PC-3 (cell line): ENCODE data around the gene RGS12.

ENCODE experiments used
- EZH2 ChIP-seq: fragments of 300-600 bp; sonication (generic); IDR thresholded peaks from one replicate; pipeline ENCODE4 v1.6.1; 2017; ENCODE audit warnings: antibody characterized with exemption, mild to moderate bottlenecking, low read length; ENCODE audit not compliant: unreplicated experiment
- EZH2phosphoT487 ChIP-seq: fragments of 300-600 bp; sonication (generic); IDR thresholded peaks from 2 replicates; pipeline ENCODE4 v1.6.1; 2018; ENCODE audit warnings: mild to moderate bottlenecking, antibody characterized with exemption, low read length, borderline replicate concordance
- TF ChIP-seq, protein P1 (sequence below): fragments of 300-600 bp; sonication (generic); conservative IDR thresholded peaks from 2 replicates; pipeline ENCODE4 v1.5.1; 2017; ENCODE audit warnings: antibody characterized with exemption, low read depth, mild to moderate bottlenecking, low read length

- TF ChIP-seq, protein P1, sequence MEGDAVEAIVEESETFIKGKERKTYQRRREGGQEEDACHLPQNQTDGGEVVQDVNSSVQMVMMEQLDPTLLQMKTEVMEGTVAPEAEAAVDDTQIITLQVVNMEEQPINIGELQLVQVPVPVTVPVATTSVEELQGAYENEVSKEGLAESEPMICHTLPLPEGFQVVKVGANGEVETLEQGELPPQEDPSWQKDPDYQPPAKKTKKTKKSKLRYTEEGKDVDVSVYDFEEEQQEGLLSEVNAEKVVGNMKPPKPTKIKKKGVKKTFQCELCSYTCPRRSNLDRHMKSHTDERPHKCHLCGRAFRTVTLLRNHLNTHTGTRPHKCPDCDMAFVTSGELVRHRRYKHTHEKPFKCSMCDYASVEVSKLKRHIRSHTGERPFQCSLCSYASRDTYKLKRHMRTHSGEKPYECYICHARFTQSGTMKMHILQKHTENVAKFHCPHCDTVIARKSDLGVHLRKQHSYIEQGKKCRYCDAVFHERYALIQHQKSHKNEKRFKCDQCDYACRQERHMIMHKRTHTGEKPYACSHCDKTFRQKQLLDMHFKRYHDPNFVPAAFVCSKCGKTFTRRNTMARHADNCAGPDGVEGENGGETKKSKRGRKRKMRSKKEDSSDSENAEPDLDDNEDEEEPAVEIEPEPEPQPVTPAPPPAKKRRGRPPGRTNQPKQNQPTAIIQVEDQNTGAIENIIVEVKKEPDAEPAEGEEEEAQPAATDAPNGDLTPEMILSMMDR = no peak
- TF ChIP-seq EZH2 = no peak
- no peak for TF ChIP-seq EZH2phosphoT487
Observed at GRCh38 chr4:3252480-3252828, 40.4 kb upstream of the RGS12 start.
